GM19328 (cell line): ENCODE measurements around the gene CDC14B.
"Not testable (repeated sequence)": the region's sequence is repeated elsewhere in the genome, so short reads cannot be mapped to it uniquely, and the experiment has no call there.

Experiments used
- ATAC-seq: cut with Tn5 transposase; IDR thresholded peaks from one replicate; pipeline ENCODE4 v1.9.1; 2021; ENCODE audit warnings: mild to moderate bottlenecking, moderate library complexity; ENCODE audit not compliant: unreplicated experiment

Gene CDC14B

DNA sequence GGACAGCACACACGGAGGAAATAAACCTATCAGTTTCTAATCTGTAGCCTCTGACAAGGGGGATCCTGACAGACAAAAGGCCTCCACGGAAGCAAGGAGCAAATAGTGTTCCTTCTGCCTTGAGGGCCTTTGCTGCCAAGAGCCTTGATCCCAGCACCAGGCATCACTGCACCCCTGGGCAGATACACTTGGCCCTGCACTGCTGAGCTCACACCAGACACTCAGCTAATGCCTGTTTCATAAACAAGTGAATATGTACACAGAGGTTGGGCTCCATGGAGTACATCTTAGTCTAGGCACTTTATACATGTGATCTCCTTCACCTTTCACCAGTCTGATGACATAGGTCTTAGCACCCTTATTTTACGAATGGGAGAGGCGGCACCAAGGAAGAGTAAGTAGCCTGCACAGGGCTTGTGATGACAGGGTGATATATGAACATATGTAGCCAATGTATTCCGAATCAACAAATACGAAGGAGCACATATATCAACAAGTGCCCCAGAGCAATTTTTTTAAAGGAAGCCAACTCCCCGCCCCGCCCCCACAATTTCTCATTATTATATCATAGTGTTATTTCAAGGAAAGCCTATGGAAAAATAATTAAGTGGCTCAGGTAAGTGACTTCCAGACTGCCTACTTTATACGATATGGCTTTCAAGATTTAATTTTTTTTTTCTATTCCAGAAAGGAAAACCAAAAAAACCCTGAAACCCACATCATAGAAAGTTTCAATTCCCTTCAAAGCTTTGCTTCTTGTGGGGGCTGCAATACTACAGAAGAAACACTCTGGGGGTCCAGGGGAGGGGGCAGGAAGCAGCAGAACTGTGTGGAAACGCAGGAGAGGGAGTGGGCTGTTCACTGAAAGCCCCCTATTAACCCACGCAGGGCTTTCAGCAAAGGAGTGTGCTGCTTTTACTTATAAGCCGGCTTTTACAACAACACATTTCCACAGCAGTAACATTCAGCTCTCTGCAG lies 32.0 kb downstream of the CDC14B start:
- ATAC-seq = no peak

DNA sequence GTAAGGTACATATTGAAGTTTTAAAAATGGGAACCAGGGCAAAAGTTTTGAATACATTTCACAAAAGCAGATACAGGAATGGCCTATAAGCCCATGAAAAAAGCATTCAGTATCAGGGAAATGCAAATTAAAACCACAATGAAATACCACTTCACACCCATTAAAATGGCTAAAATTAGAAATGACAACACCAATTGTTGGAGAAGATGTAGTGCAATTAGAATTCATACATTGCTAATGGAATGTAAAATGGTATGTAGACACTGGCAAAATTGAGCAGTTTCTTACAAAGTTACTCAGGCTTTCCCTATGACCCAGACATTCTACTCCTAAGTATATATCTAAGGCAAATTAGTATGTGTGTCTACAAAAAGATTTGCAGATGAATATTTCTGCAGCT lies 34.2 kb downstream of the CDC14B start:
- no peak for ATAC-seq

DNA sequence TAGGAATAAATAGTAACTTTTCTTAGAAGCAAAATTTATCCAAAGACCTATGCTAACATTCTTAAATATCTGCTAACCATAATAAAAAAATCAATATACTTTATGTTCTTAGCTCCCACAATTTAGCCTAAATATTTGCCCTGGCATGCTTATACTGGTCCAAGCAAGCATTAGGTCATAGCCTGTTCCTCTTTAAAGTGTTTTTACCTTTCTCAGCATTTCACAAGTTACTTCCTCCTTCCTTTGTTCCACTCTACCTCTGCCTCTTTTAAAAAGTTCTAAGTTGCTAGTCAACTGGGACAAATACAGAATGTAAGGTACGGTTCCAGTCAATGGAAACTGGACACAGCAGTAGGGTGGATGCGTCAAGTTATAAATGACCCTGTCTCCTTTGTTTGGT lies 37.4 kb downstream of the CDC14B start:
- ATAC-seq = not testable (repeated sequence)

DNA sequence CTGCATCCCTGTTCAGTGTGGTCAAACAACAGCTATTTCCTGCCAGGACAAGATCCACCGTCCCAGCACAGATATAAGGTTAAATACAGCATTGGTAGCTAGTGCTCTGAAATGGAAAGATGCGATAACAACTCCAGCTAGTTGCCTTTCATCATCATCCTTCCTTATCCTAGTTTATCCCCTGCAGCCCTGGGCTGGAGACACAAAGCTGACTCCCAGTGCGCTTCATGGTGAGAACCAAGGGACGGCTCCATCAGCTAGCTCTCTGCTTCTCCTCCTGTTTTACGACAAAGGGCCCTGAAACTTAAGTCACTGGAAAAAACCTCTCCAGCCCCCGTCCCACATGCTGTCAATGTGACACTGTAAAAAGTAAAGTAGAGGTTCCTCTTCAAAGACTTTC lies 37.9 kb downstream of the CDC14B start:
- ATAC-seq = no peak

DNA sequence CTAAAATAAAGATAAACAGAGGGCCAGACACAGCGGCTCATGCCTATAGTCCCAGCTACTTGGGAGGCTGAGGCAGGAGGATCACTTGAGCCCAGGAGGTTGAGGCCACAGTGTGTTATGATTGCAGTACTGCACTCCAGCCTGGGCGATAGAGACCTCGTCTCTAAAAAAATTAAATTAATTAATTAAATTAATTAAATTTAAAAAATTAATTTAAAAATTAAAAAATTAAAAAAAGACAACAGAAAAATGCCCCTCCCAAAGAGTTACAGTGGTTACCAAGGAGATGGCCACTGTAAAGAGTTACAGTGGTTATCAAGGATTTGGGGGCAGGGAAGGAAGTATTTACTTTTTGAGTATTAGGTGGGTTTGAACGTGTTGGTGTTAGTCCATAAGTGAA lies 38.3 kb downstream of the CDC14B start:
- ATAC-seq = no peak

DNA sequence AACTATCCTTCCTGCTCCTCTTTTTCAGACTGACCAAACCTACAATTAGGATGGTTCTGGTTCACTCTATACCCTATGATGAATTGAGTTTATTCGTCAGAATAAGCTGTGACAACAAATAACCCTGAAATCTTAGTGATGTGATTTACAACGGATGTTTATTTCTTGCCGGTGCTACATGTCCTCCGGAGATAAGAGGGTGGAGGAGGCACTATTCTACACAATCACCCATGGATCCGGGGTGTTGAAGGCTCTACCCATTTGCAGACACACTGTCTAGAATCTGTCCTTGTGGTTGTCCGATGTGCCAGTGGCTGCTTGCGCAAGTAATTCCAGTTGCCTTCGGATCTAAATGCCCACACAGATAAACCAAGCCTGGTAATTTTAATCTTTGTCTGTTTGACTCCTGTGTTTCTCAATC lies 44.7 kb downstream of the CDC14B start:
- no peak for ATAC-seq

DNA sequence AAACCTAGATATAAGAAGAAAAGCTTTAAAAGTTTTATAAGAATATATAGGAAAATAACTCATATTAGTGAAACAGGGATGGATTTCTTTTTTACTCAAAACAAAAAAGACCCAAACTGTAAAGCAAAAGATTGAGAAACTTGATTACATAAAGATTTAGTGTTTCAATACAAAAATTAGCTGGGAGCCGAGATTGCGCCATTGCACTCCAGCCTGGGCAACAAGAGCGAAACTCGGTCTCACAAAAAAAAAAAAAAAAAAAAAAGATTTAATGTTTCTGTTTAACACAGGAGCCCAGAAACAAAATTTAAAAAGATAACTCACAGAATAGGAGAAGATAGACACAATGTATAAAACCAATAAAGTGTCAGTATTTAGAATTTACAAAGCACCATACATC lies 45.2 kb downstream of the CDC14B start:
- ATAC-seq = no peak

DNA sequence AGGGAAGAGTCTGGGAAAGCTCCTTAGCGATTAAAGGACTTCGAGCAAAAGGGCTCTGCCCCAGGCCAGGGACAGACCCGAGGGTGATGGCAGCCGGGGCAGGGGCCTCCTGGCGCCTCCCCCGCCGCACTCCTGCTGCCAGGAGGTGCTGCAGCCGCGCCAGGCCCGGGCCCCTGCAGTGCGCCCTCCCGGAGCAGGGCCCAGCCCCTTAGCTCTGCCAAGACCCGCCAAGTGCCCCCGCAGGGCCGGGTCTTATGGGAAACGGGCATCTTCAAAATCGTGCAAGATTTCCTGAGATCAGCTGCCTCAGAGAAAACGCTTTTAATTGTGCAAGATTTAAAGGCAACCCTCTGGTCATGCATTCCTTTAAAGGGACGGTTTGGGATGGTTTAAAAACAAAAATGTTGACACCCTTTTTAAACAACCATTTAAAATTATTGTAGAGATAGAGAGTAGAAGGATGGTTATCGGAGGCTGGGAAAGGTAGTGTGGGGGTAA lies 52.4 kb downstream of the CDC14B start:
- ATAC-seq = peak; percentile 39

DNA sequence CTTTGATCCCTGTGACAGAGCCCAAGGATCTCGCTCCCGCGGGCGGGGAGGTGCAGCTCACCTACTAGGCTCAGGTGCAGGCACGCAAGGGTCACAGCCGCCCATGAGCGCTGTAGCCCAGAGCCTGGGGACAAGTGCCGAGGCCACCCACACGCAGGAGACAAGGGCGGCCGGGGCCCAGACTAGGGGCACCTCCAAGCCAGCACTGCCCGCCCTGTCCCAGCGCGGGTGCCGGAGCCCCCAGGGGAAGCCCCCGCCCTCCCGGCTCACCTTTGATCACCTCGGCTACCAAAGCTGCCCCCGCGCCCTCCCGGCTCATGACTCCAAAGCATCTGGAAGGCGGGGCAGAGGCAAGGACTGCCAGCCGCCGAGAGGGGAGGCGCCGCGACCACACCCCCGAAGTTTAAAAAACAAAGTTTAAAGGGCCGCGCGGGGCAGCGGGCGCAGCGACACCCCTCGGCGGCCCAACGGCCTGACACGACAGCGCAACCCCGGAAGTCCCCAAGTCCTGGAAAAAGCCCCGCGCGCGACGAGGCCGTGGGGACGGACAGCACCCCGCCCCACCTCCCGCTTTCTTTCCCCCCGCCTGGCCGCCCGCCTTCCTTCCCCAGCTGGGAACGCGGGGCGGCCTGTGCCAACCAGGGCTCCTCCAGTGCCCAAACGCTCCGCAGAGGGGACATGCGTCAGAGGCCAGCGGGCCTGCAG lies 53.0 kb downstream of the CDC14B start:
- peak; percentile 87 for ATAC-seq

DNA sequence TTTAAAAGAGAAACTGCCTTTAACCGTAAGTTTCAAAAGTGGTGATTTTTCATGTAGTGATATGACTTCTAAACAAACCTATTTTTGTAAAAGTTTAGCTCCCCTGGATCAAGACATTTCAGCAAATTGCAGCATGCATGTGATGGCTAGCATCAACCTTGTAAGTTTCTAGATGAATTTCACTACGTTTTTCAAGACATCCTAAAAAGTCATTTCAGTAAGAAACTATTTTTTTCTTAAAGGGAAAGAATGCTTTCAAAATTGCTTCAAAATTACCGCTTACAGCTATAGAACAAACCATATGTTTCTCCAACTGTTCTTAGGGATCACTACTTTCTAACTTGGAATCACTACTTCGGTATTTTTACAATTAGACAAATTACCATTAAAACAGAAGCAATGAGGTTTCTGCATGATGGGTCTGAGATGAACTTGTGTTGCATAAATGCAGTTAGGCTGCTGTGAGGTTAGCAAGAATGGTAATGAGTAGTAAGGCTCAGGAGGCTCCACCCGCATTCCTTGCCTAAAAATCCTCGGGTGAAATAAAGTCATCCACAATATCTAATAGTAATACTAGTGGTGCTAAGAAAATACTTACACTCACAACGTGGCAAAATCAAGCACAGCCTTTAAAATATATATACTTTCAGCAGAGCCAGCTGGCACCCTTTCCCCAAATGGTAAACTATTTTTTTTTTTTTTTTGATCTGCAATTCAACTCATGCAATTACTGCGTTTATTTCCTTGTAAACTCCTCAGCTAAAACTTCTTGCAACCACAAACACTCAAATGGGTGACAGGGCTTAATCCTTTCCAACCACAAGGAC lies 53.8 kb downstream of the CDC14B start:
- no peak for ATAC-seq

DNA sequence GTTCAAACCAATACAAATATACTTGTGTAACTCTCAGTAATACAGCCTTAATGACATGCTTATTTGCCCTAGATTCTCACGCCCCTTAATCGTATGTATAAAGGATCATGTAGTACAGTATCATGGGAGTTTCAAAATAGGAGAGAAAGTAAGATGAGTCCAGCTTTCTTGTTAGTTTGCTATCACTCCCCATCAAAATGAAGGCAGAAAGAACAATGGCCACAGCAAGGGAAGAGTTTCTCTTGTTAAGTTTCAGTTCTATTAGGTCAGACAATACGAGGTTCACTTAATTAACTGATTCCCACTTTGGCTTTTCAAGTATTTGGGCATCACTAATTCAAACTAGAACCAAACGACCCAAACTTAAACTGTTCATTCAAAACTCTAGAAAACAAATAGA lies 55.4 kb downstream of the CDC14B start:
- ATAC-seq = no peak

DNA sequence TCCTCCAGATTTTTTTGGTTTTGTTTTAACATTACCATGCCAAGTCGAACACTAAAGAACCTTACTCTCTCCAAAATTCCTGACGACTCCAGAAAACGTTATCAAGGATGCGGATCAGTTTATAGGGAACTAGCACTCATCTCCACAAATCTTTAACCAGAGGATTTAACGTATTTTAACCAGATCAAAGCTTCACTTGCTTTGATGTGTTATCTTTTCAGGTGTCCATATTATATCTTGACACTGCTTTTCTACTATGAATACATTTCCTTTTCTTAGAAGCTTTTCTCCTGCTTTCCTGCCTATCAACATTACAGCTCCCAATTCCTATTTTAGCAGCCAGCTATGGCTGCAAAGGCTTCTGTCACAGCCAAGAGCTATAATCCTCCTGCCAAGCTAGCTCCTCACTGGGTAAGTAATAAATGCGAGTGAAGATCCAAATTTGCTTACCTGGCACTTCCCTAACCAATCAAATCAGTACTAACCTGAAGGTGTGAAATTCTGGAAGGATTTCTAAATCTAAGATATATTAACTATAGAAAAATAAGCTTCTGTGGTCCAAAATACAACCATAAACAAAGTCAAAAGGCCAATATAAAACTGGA lies 60.2 kb downstream of the CDC14B start:
- no peak for ATAC-seq

DNA sequence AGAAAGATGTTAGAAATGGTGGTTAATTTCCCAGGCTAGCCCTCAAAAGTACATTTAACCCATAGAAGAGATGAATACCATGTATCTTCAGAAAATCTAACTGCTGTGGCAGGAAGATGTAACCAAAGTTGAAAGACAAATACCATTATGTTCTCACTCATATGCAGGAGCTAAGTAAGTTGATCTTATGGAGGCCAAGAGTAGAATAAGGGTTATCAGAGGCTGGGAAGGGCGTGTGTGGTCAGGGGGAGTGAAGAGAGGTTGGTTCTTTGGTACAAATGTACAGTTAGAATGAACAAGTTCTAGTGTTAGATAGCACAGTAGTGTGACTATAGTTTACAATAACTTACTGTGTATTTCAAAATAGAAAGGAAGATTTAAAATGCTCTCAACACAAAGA lies 61.7 kb downstream of the CDC14B start:
- ATAC-seq = no peak

DNA sequence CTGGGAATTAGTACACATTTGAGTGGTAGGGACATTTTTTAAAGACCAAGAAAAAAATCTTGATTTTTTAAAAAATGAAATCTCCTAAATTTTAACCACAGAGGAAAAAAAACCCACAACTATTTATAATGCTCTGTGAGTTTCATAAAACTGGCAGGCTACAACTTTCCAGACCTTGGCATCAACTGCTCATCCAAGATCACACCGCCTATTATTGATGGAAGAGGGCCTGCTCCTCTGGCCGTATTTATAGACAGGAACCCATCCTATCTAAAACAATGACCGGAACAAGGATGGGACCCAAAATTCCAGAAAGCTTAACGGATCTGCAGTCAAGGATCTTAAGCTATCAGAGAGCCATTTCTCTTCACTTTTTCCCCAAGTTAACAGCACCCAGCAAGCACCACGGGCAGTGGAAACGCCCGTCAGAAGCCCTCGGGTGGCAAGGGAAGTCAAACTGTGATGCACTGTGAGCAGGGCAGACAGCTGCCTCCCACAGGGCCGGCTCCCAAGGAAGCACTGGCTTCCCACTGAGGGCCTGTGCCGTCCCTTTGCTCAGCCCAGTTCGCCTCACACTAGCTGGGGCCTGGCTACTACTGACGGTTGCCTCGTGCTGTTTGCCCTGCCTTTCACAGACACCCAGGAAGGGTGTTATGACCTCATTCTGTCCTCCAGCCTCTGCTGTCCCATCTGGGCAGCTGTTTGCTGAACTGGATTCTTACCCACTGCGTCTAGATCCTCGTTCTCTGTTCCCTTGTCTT lies 62.8 kb downstream of the CDC14B start:
- no peak for ATAC-seq

DNA sequence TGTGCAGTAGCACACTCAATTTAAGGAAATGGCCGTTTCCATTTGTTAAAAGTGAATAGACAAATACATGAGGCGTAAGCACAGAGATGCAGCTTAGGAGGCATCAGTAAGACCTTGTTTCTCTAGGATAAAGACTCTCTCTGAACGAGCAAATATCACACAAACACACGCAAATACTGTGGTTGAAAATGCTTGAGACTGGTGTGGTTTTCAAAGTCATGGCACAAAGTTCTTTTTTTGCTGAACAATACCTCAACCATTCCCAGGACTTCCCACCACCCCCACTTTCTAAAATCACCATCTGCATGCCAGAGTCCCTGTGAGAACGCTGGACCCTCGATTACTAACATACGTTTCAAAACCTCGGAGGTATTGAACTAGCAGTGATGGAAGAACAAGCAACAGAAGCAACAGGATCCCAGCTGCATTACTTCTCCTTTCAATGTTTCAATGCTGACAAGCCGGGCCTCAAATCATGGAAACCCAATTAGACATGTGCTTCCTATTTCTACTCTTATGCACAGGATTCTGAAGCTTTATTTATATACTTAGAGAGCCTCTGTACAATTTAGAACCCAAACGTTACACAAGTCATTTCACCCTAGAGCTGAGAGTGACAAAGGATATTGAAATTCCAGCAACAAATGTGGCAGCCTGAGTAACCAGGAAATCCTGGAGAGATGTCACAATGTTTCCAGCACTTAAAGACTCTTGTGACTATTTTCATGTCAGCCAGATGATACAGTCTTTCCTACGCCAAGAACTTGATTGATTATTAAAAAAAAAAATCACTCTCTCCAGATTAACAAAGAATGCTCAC lies 63.9 kb downstream of the CDC14B start:
- no peak for ATAC-seq

DNA sequence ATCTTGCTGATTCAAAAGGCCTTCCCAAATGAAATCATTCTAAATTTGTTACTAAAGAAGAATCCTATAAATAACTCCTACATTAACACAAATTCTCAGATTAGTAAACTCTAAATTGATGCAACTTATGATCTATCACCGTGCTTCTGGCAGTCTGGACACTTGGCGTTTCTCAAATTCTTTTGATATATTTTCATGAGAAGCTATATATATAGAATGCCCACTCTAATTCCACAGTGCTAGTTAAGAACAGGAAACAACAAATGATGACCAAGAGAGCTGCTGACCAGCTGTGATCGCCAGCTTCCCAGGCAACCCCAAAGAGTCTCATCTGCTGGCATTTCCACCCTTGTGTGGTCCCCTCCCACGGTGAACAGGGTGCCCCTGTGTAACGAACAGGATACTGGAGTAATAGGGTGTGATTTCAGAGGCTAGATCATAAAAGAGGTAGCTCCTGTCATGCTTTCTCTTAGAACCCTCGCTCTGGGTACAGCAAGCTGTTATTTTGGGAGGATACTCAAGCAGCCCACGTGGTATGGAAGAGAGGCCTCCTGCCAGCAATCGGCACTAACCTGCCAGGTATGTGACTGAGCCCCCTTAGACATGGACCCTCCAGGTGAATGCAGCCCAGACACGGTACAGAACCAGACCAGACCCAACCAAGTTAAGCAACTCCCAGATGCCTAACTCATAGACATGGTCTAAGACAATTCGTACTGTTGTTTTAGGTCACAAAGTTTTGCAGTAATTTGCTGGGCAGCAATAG lies 64.7 kb downstream of the CDC14B start:
- ATAC-seq = no peak

DNA sequence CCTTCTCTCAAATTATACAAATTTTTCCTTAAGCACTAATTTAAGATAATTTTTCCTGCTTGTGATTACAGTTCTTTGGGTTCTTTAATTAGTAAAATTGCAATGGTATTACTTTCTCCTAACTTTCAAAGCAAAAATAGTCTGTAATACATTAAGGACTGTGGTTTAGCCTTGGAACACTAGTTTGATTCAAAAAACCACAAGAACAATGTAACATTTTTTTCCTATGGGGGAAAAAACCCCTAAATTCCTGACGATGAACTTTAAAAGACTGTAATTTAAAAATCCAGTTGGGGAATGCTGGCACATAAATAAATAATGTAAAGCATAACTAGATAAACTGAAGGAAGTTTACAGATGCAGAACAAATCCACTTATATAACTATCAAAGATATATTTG lies 65.3 kb downstream of the CDC14B start:
- ATAC-seq = no peak

DNA sequence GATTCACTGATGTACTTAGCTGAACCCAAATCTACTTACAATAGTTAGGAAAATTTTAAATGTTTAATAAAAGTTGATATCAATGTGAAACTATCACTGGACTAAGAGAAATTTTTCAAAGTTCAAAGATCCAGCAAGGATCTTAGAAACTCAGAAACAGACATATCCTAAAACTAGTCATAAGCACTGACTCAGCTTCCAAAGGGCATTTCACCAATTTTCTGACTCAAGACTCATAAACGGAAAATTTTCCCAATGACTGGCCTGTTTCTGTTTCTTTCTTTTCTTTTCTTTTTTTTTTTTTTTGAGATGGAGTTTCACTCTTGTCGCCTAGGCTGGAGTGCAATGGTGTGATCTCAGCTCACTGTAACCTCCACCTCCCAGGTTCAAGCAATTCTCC lies 66.6 kb downstream of the CDC14B start:
- no peak for ATAC-seq
